ENCODE results near the gene RLN3.

GRCh38 chr19:14056741-14057356 lies 28.9 kb downstream of the RLN3 start:
- TF ChIP-seq CTCF (optimal IDR thresholded peaks at IDR 0.05 in 1 of 3, IDR thresholded peaks at IDR 0.05 in 1 of 3, conservative IDR thresholded peaks at IDR 0.05 in 1 of 3; ENCODE audit: extremely low read depth in 1 of 3, insufficient read depth in 2 of 3, low read length in 3 of 3) (no peak), EZH2 (IDR thresholded peaks at IDR 0.05; ENCODE audit: low read length) (no peak)

All from keratinocyte (primary cell).